Measurements from ENCODE around the gene HTR4.

DNA sequence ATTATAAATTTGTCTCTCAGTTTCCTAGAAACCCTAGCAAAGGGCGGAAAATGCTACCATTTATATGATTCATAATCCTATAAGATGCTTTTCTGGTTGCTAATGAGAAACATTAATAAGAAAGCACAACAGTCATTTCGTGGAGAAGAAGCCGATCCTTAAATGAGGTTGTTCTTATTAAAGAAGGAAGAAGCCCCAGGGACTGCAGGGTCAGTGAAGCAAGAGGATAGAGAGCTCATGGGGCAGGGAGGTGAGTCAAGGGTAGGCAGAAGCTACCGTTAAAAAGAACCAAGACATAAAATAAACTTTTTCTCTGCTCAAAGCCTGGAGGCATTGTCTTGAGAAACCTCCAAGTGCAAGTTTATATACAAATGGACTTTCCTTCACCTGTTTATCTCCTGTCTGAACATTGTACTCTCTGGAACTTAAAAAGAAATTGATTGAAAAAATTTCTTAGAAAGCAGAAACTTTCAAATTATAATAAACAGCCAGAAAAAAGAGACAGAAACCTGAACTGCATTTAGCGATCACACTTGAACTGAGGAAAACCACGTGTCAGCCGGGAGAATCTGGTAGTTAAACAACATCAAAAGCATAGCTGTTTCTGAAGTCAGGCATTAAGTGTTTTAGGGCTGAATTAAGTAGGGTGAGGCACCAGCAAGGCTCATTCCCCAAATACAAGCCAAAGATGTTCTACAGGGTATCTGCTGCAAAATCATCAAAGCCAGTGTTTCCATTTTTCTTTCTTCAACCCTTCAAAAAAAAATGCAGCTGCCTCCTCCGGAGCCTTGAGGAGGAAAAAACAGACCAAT, 21.9 kb downstream of the HTR4 start:
- TF ChIP-seq, protein P1, sequence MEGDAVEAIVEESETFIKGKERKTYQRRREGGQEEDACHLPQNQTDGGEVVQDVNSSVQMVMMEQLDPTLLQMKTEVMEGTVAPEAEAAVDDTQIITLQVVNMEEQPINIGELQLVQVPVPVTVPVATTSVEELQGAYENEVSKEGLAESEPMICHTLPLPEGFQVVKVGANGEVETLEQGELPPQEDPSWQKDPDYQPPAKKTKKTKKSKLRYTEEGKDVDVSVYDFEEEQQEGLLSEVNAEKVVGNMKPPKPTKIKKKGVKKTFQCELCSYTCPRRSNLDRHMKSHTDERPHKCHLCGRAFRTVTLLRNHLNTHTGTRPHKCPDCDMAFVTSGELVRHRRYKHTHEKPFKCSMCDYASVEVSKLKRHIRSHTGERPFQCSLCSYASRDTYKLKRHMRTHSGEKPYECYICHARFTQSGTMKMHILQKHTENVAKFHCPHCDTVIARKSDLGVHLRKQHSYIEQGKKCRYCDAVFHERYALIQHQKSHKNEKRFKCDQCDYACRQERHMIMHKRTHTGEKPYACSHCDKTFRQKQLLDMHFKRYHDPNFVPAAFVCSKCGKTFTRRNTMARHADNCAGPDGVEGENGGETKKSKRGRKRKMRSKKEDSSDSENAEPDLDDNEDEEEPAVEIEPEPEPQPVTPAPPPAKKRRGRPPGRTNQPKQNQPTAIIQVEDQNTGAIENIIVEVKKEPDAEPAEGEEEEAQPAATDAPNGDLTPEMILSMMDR (IDR thresholded peaks at IDR 0.05): no peak
- TF ChIP-seq RCOR1 (IDR thresholded peaks at IDR 0.05; ENCODE audit: low read length): no peak
- no peak for TF ChIP-seq RAD21 (IDR thresholded peaks at IDR 0.05; ENCODE audit: low read length)
- no peak for TF ChIP-seq FOXJ3 (CRISPR knock-in tag; IDR thresholded peaks at IDR 0.05)
- no peak for TF ChIP-seq POLR2AphosphoS5 (IDR thresholded peaks at IDR 0.05; ENCODE audit: low read depth, low read length)
- TF ChIP-seq, protein P2, sequence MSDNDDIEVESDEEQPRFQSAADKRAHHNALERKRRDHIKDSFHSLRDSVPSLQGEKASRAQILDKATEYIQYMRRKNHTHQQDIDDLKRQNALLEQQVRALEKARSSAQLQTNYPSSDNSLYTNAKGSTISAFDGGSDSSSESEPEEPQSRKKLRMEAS (IDR thresholded peaks at IDR 0.05; ENCODE audit: low read depth): no peak

Measured in SK-N-SH (cell line).